Muscle layer of duodenum (tissue), 2 donors: Measurements from ENCODE around the gene UCN.
A peak's percentile ranks its signal among the peaks of the same experiment; 100 is the strongest.

Source experiments
- H3K27ac ChIP-seq: one replicate; pipeline ENCODE4 v1.7.0; 2013; ENCODE audit warnings: mild to moderate bottlenecking, low read length
- H3K27me3 ChIP-seq: one replicate; pipeline ENCODE4 v1.7.0; 2013; ENCODE audit warnings: low read depth, mild to moderate bottlenecking, control low read depth, low read length
- H3K36me3 ChIP-seq, 2 donors: one replicate each; pipeline ENCODE4 v1.7.0; 2013; ENCODE audit warnings: low read length in 2 of 2, control low read depth in 1 of 2, mild to moderate bottlenecking in 1 of 2; ENCODE audit not compliant: insufficient read depth in 2 of 2, control insufficient read depth in 1 of 2
- H3K4me1 ChIP-seq, 2 donors: one replicate each; pipeline ENCODE4 v1.7.0; 2013; ENCODE audit warnings: low read length in 2 of 2, mild to moderate bottlenecking in 2 of 2, control low read depth in 1 of 2, moderate library complexity in 1 of 2; ENCODE audit not compliant: insufficient read depth in 2 of 2, control insufficient read depth in 1 of 2
- H3K4me3 ChIP-seq, 2 donors: one replicate each; pipeline ENCODE4 v1.7.0; 2013; ENCODE audit warnings: low read length in 2 of 2, low read depth in 1 of 2, mild to moderate bottlenecking in 1 of 2
- H3K9me3 ChIP-seq, 2 donors: one replicate each; pipeline ENCODE4 v1.7.0; 2013; ENCODE audit warnings: low read length in 2 of 2, control low read depth in 1 of 2, mild to moderate bottlenecking in 1 of 2; ENCODE audit not compliant: control insufficient read depth in 1 of 2
- donor health status: healthy.

Gene UCN

GRCh38 chr2:27264753-27265535, 43.3 kb downstream of the UCN start:
- no peak overlapping the region for H3K27ac ChIP-seq
- H3K4me3 ChIP-seq = peak overlapping the region; percentile 30 to 71
- H3K36me3 ChIP-seq = no peaks in the 10 kb centered on the region
- H3K27me3 ChIP-seq = peaks cover 50% of the 10 kb centered on the region
- H3K4me1 ChIP-seq = peaks cover 4 to 35% of the 10 kb centered on the region in 2 donors
- no peaks in the 10 kb centered on the region for H3K9me3 ChIP-seq

DNA sequence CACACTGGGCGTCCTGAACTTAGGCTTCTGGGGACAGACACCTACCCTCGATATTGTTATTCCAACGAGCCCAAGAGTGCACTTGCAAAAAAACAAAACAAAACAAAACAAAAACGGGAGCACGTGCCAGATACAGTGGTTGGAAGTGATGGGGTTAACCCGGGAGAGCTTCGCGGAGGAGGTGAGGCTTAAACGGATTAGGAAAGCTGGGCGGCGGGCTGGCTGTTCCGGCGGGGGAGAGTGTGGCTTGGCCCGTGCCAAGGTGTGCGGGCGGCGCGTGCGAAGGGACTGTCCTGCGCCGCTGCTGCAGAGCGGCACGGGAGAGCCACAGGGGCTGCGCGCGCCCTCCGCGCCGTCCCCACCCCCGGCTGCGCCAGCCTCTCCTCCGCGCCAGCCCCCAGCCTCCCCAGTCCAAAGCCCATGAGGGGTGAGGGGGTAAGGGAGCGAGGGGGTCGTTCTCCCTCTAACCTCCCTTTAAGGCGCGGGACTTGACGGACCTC, 43.9 kb downstream of the UCN start:
- Histone ChIP-seq H3K36me3 (no peaks in the 10 kb centered on the region), H3K4me1 (peaks cover 4 to 35% of the 10 kb centered on the region in 2 donors), H3K27me3 (peaks cover 56% of the 10 kb centered on the region), H3K4me3 (peak overlapping the region; percentile 30 to 71), H3K9me3 (no peaks in the 10 kb centered on the region), H3K27ac (no peak overlapping the region)

DNA sequence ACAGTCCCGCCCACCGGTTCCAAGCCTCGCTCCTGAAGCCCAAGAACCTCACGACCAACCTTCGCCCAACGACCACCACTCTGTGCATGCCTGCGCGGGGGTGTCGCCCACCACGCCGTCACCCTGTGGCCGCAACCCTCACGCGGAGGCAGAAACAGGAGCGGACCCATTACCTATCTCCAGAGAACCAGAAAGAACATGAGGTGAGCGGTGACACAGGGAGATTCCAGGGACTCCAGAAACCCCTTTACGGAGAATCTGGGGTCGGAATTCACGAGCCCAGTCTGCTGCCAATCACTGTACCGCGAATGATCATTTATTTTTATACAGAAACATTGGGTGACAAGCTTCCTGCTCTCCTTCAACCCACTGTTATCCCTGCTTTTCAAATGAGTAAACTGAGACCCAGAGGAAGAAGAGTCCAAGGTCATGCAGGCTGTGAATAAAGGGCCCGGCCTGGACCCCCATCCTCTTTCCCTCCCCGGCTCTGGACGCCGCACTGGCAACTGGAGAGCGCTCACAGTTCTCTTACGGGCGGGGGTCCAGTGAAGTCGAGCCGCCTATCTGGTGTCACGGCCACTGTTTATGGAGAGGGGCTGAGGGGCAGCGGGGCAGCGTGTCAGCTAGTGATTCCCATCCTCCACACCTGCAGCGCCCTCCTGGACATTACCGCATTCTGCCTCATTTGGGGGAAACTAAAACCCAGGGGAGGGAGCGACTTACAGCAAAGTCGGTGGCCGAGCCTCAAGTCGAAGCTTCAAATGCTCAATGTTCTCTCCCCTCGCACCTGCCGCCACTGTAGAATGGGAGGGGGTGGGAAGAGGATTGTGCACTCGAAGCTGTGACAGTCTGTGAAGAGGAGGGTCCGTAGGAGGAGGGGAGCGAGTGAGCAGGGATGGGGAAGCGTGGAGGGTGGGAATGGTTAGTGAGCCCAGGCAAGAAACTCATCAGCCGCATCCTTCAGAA, 44.7 kb downstream of the UCN start:
- H3K4me1 ChIP-seq = peaks cover 4 to 35% of the 10 kb centered on the region in 2 donors
- peak overlapping the region; percentile 39 to 71 for H3K4me3 ChIP-seq
- H3K27me3 ChIP-seq = peaks cover 56% of the 10 kb centered on the region
- no peaks in the 10 kb centered on the region for H3K9me3 ChIP-seq
- no peak overlapping the region for H3K27ac ChIP-seq
- no peaks in the 10 kb centered on the region for H3K36me3 ChIP-seq

GRCh38 chr2:27262379-27263286, 45.6 kb downstream of the UCN start, which contains the start of gene SLC30A3:
TSS of gene SLC30A3 (minus strand) at chr2:27263047. CDS start at chr2:27262906, 141 bp downstream.
- Histone ChIP-seq H3K9me3 (no peaks in the 10 kb centered on the region), H3K36me3 (no peaks in the 10 kb centered on the region), H3K27ac (no peak within 1 kb of the TSS), H3K4me3 (peak within 1 kb of the TSS; percentile 39 to 71), H3K4me1 (peaks cover 4 to 35% of the 10 kb centered on the region in 2 donors), H3K27me3 (peaks cover 58% of the 10 kb centered on the region)

DNA sequence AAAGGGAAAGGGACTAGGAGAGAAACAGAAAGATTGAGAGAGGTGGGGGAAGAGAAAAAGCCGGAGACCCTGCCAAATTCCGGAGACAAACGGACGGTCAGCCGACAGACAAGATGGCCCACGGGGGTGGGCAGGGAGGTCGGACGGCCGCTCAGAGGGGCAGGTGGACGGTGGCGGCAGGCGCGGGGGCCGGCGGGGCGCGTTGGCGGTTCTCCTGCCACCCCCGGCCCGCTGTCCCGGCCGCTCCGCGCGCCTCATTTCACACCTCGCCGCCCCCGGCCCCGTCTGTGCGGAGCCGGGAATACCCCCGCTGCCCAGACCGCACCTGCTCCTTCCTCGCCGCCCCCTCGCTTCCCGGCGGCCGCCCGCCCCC, 46.3 kb downstream of the UCN start:
- Histone ChIP-seq H3K36me3 (no peaks in the 10 kb centered on the region), H3K9me3 (no peaks in the 10 kb centered on the region), H3K27ac (no peak overlapping the region), H3K4me3 (peak overlapping the region in 1 of 2 donors; percentile 71), H3K27me3 (peaks cover 64% of the 10 kb centered on the region), H3K4me1 (peaks cover 4 to 35% of the 10 kb centered on the region in 2 donors)

DNA sequence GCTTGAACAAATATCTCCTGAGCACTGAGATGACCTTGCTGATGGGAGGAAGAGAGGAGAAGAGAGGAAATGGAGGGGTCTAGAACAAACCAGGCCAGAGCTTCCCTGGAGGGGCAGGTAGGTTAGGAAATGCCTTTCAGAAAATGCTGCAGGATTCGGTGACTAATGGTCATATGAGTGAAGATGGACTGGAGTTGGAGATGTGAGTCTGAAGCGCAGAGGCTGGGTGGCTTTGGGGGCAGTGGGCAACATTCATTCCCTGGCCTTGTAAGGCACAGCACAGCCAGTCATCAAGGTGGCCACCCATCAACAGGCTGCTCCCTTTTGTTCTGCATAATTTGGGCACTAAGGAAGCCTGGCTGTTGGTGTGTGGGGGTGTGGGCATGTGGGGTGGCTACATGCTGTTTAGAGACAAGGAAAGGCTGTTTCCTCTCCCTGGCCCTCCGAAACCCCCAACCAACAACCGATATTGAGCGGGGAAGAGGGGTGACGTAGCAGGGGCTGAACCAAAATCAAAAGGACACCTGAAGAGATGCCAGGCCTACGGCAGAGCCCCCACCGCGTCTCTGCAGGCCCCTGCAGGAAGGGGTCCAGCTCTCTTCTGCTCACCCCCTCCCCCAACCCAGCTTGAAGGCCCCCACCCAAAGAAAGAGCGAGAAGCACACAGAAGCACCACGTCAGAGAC, 46.9 kb downstream of the UCN start:
- Histone ChIP-seq H3K36me3 (no peaks in the 10 kb centered on the region), H3K27ac (no peak overlapping the region), H3K4me3 (no peak overlapping the region), H3K27me3 (peaks cover 64% of the 10 kb centered on the region), H3K4me1 (peaks cover 4 to 35% of the 10 kb centered on the region in 2 donors), H3K9me3 (no peaks in the 10 kb centered on the region)

- Histone ChIP-seq H3K9me3 (no peaks in the 10 kb centered on the region), H3K27me3 (peaks cover 40% of the 10 kb centered on the region), H3K4me3 (no peak overlapping the region), H3K36me3 (no peaks in the 10 kb centered on the region), H3K4me1 (peaks cover 0 to 13% of the 10 kb centered on the region in 2 donors), H3K27ac (no peak overlapping the region)
These were observed 50.2 kb downstream of the UCN start for GRCh38 chr2:27258051-27258450.
